Posterior vena cava (tissue), 2 donors: ENCODE data around the gene MYOCOS. TPM values are rescaled to one million over a fixed set of nuclear protein-coding genes. Genes with fewer than 3 reads are reported as not detected.
"Not testable (repeated sequence)": the region's sequence is repeated elsewhere in the genome, so short reads cannot be mapped to it uniquely, and the experiment has no call there.

Experiments
- DNase-seq: peaks from one replicate; pipeline ENCODE4 v3.0.0-alpha.2; 2020; ENCODE audit warnings: low spot score
- intact Hi-C, 2 donors: fragments of 100-400 bp; cut with DNase I; formaldehyde crosslinking; loops; one replicate each; pipeline versions ENCODE4 v1.14.1 to v1.14.2; 2022 to 2023
- total RNA-seq, 2 donors: library from RNA; stranded (reverse); fragmentation: NEBNext Ultra II Directional; extraction: Animal tissue kit (Norgen Biotek cat#: 25700); gene quantifications; one replicate each; pipeline ENCODE4 v1.2.1, GENCODE V29; 2021
- donor health status: DM: yes; HTN: yes; CAD: no.
- donor health status: DM: yes; HTN: yes; CAD: no.

Gene MYOCOS
- total RNA-seq, 2 donors from 2014 or later: not detected

- intact Hi-C loops: no loop called here
- DNase-seq: no peak
These were observed 32.3 kb downstream of the MYOCOS start for GRCh38 chr1:171654201-171654941.

GRCh38 chr1:171654942-171655745, 33.1 kb downstream of the MYOCOS start:
- intact Hi-C loops: loop anchor here in 1 of 2 donors (5.0 kb wide), 1 partner anchor 677 kb away; no protein-coding TSS in a partner anchor
- peak; percentile 94 for DNase-seq

- intact Hi-C loops: loop anchor here in 1 of 2 donors (5.0 kb wide), 1 partner anchor 677 kb away; no protein-coding TSS in a partner anchor
- no peak for DNase-seq
These were observed 33.7 kb downstream of the MYOCOS start for GRCh38 chr1:171655746-171656116.

- not testable (repeated sequence) for DNase-seq
- intact Hi-C loops: loop anchor here in 1 of 2 donors (5.0 kb wide), 1 partner anchor 676 kb away; no protein-coding TSS in a partner anchor
These were observed 34.2 kb downstream of the MYOCOS start for GRCh38 chr1:171656206-171656605.

GRCh38 chr1:171661076-171661650, 39.1 kb downstream of the MYOCOS start:
- DNase-seq: no peak
- intact Hi-C loops: loop anchor here in 1 of 2 donors (5.0 to 10.0 kb wide), 2 partner anchors 54 to 276 kb away; no protein-coding TSS in a partner anchor

- no peak for DNase-seq
- intact Hi-C loops: loop anchor here in 1 of 2 donors (5.0 to 10.0 kb wide), 2 partner anchors 52 to 274 kb away; no protein-coding TSS in a partner anchor
These were observed 41.2 kb downstream of the MYOCOS start for GRCh38 chr1:171663036-171663853.

GRCh38 chr1:171663854-171664575, 42.0 kb downstream of the MYOCOS start:
- intact Hi-C loops: loop anchor here in 1 of 2 donors (5.0 to 10.0 kb wide), 2 partner anchors 51 to 273 kb away; no protein-coding TSS in a partner anchor
- no peak for DNase-seq

- intact Hi-C loops: loop anchor here in 1 of 2 donors (5.0 to 10.0 kb wide), 2 partner anchors 50 to 272 kb away; no protein-coding TSS in a partner anchor
These were observed 42.9 kb downstream of the MYOCOS start for GRCh38 chr1:171664976-171665375.

GRCh38 chr1:171666114-171666769, 44.2 kb downstream of the MYOCOS start:
- no peak for DNase-seq
- intact Hi-C loops: loop anchor here in 1 of 2 donors (10.0 kb wide), 1 partner anchor 49 kb away; no protein-coding TSS in a partner anchor

More at GRCh38 chr1:171664976-171665375, 42.9 kb downstream of the MYOCOS start:
- no peak for DNase-seq

- intact Hi-C loops: loop anchor here in 1 of 2 donors (10.0 kb wide), 1 partner anchor 46 kb away; no protein-coding TSS in a partner anchor
- DNase-seq: no peak
These were observed 46.3 kb downstream of the MYOCOS start for GRCh38 chr1:171668372-171668771.

GRCh38 chr1:171670739-171671138, 48.7 kb downstream of the MYOCOS start:
- no peak for DNase-seq
- intact Hi-C loops: no loop called here

GRCh38 chr1:171674431-171675405, 52.7 kb downstream of the MYOCOS start:
- intact Hi-C loops: no loop called here
- DNase-seq: no peak
